HCT116 (cell line): ENCODE data around the gene CRYBG3. TPM values are rescaled to one million over a fixed set of nuclear protein-coding genes. Genes with fewer than 3 reads are reported as not detected.

ENCODE experiments used
- ATAC-seq: fragments of 200-7000 bp; cut with Tn5 transposase; 2 replicates; pipeline ENCODE4 v1.9.1; 2020; ENCODE audit warnings: mild to moderate bottlenecking, moderate library complexity
- BruUV-seq: library from RNA; stranded (reverse); fragments of 400-500 nt; replicated peaks from 2 replicates; lab custom pipeline; 2021; lab: Mats Ljungman, UMichigan
- CTCF ChIA-PET: fragments of 300-600 bp; sonication (Branson Sonifier 250); formaldehyde crosslinking; loops from one replicate; lab custom pipeline; 2021; ENCODE audit warnings: antibody characterized with exemption; lab: Charles Lee
- POLR2A ChIA-PET: fragments of 300-600, 350-600 bp; sonication (Branson Sonifier 250); formaldehyde crosslinking; loops from one replicate; lab custom pipeline; 2021; ENCODE audit warnings: antibody characterized with exemption; lab: Charles Lee
- RAD21 ChIA-PET, 2 experiments: fragments of 300-600 bp; sonication (Branson Sonifier 250); formaldehyde crosslinking; loops; one replicate each; lab custom pipeline; 2023; ENCODE audit warnings: low total read pairs in 2 of 2; ENCODE audit not compliant: uncharacterized antibody in 2 of 2, unreplicated experiment in 2 of 2, low non-redundant PET in 1 of 2; lab: Charles Lee
- DNase-seq: peaks from one replicate; pipeline ENCODE4 v3.0.0-alpha.2; 2010; ENCODE audit warnings: low read depth, low spot score
- H2AFZ ChIP-seq: fragments of 200-600 bp; shearing (Covaris generic), sonication (generic); 2 replicates; pipeline ENCODE4 v1.6.1; 2017; ENCODE audit warnings: low read depth, mixed run types, mixed read lengths, antibody characterized with exemption, low read length; ENCODE audit not compliant: poor library complexity, severe bottlenecking
- H3K27ac ChIP-seq: 2 replicates; pipeline ENCODE4 v1.5.1; 2012; ENCODE audit warnings: low read depth, low read length
- H3K27me3 ChIP-seq: fragments of 200-600 bp; sonication (generic); 2 replicates; pipeline ENCODE4 v1.6.1; 2016; ENCODE audit warnings: mixed run types, low read length, mixed read lengths; ENCODE audit not compliant: insufficient read depth
- H3K36me3 ChIP-seq, 2 experiments: fragments of 200-500 bp in 1 of 2; fragments of 200-600 bp in 1 of 2; sonication (Bioruptor generic) in 1 of 2; sonication (generic) in 1 of 2; 2 replicates each; pipeline versions ENCODE4 v1.5.1 to v1.6.1; 2014 to 2016; ENCODE audit warnings: low read length in 2 of 2, inconsistent platforms in 1 of 2, mixed read lengths in 1 of 2, mixed run types in 1 of 2; ENCODE audit not compliant: insufficient read depth in 2 of 2, control insufficient read depth in 1 of 2
- H3K4me1 ChIP-seq, 2 experiments: fragments of 200-600 bp in 1 of 2; sonication (generic) in 1 of 2; 2 replicates each; pipeline versions ENCODE4 v1.5.1 to v1.6.1; 2012 to 2017; ENCODE audit warnings: low read length in 2 of 2, inconsistent platforms in 1 of 2, mild to moderate bottlenecking in 1 of 2, mixed read lengths in 1 of 2, mixed run types in 1 of 2, moderate library complexity in 1 of 2; ENCODE audit not compliant: insufficient read depth in 2 of 2, control insufficient read depth in 1 of 2
- H3K4me2 ChIP-seq: fragments of 200-600 bp; sonication (generic); 2 replicates; pipeline ENCODE4 v1.6.1; 2017; ENCODE audit warnings: mixed run types, low read length, mixed read lengths
- H3K4me3 ChIP-seq, 2 experiments: fragments of 200-600 bp in 1 of 2; sonication (generic) in 1 of 2; replicated peaks in 1 of 2; 2 replicates each; pipeline ENCODE4 v1.5.1; 2011 to 2016; ENCODE audit warnings: low read length in 2 of 2, control low read depth in 1 of 2, low read depth in 1 of 2, mild to moderate bottlenecking in 1 of 2, mixed read lengths in 1 of 2, mixed run types in 1 of 2
- H3K79me2 ChIP-seq: fragments of 200-600 bp; sonication (generic); 2 replicates; pipeline ENCODE4 v1.6.1; 2017; ENCODE audit warnings: mild to moderate bottlenecking, mixed run types, low read length, moderate library complexity, mixed read lengths; ENCODE audit not compliant: insufficient read depth
- H3K9ac ChIP-seq: fragments of 200-600 bp; sonication (generic); 2 replicates; pipeline ENCODE4 v1.6.1; 2016; ENCODE audit warnings: low read length, mixed read lengths
- H3K9me2 ChIP-seq: fragments of 200-600 bp; sonication (generic), shearing (Covaris generic); 2 replicates; pipeline ENCODE4 v1.6.1; 2017; ENCODE audit warnings: mixed run types, mild to moderate bottlenecking, moderate library complexity; ENCODE audit not compliant: insufficient read depth
- H3K9me3 ChIP-seq, 2 experiments: fragments of 200-500 bp in 1 of 2; fragments of 200-600 bp in 1 of 2; sonication (Bioruptor generic) in 1 of 2; sonication (generic) in 1 of 2; 2 replicates each; pipeline ENCODE4 v1.6.1; 2014 to 2017; ENCODE audit warnings: low read length in 2 of 2, mixed read lengths in 2 of 2, inconsistent platforms in 1 of 2, low read depth in 1 of 2, mild to moderate bottlenecking in 1 of 2, mixed run types in 1 of 2, moderate library complexity in 1 of 2; ENCODE audit not compliant: control insufficient read depth in 1 of 2, insufficient read depth in 1 of 2
- H4K20me1 ChIP-seq: fragments of 200-600 bp; sonication (generic), shearing (Covaris generic); 2 replicates; pipeline ENCODE4 v1.6.1; 2017; ENCODE audit warnings: mixed run types, mild to moderate bottlenecking, moderate library complexity; ENCODE audit not compliant: insufficient read depth
- CBX3 ChIP-seq: IDR thresholded peaks from 2 replicates; pipeline ENCODE4 v1.6.1; 2012; ENCODE audit warnings: low read depth
- CEBPB ChIP-seq: IDR thresholded peaks from 2 replicates; pipeline ENCODE4 v1.6.1; 2012; ENCODE audit warnings: low read depth
- ELF1 ChIP-seq: IDR thresholded peaks from 2 replicates; pipeline ENCODE4 v1.6.1; 2012; ENCODE audit warnings: low read depth, borderline replicate concordance
- EZH2 ChIP-seq: fragments of 200-600 bp; sonication (generic); IDR thresholded peaks from 2 replicates; pipeline ENCODE4 v1.6.1; 2017; ENCODE audit warnings: antibody characterized with exemption, mixed run types
- FOSL1 ChIP-seq: IDR thresholded peaks from 2 replicates; pipeline ENCODE4 v1.6.1; 2012; ENCODE audit warnings: low read depth
- JUND ChIP-seq: IDR thresholded peaks from 2 replicates; pipeline ENCODE4 v1.6.1; 2012
- POLR2A ChIP-seq: IDR thresholded peaks from 2 replicates; pipeline ENCODE4 v1.7.0; 2011; ENCODE audit warnings: borderline replicate concordance; ENCODE audit not compliant: insufficient read depth, insufficient read length; ENCODE audit errors: extremely low read depth
- POLR2AphosphoS5 ChIP-seq: IDR thresholded peaks from 2 replicates; pipeline ENCODE4 v1.6.1; 2011; ENCODE audit warnings: mild to moderate bottlenecking, low read depth, low read length, moderate library complexity
- RAD21 ChIP-seq: IDR thresholded peaks from 2 replicates; pipeline ENCODE4 v1.6.1; 2012; ENCODE audit warnings: low read depth, mild to moderate bottlenecking
- SIN3A ChIP-seq: IDR thresholded peaks from 2 replicates; pipeline ENCODE4 v1.6.1; 2012; ENCODE audit warnings: low read depth
- SP1 ChIP-seq: IDR thresholded peaks from 2 replicates; pipeline ENCODE4 v1.6.1; 2012; ENCODE audit warnings: low read depth
- SRF ChIP-seq: IDR thresholded peaks from 2 replicates; pipeline ENCODE4 v1.6.1; 2012; ENCODE audit warnings: low read depth
- TCF7L2 ChIP-seq: IDR thresholded peaks from 2 replicates; pipeline ENCODE4 v1.7.0; 2011; ENCODE audit warnings: borderline replicate concordance, inconsistent platforms; ENCODE audit not compliant: insufficient read depth, insufficient read length; ENCODE audit errors: extremely low read depth
- YY1 ChIP-seq: IDR thresholded peaks from 2 replicates; pipeline ENCODE4 v1.6.1; 2011; ENCODE audit warnings: low read length, low read depth, moderate library complexity, mild to moderate bottlenecking; ENCODE audit not compliant: insufficient replicate concordance; ENCODE audit errors: extremely low read depth
- ZNF274 ChIP-seq: fragments of 200-500 bp; sonication (Bioruptor generic); IDR thresholded peaks from 2 replicates; pipeline ENCODE4 v1.6.1; 2014; ENCODE audit warnings: mild to moderate bottlenecking, low read depth, low read length, inconsistent platforms
- intact Hi-C: fragments of 100-400 bp; cut with micrococcal nuclease; formaldehyde crosslinking; loops from 2 replicates; pipeline ENCODE4 v1.10.0; 2022
- total RNA-seq: library from RNA; stranded (reverse); gene quantifications from one replicate; pipeline ENCODE4 v1.2.1, GENCODE V29; 2021; ENCODE audit not compliant: unreplicated experiment
- TF ChIP-seq, protein P1 (sequence below): IDR thresholded peaks from 2 replicates; pipeline ENCODE4 v1.6.1; 2011; ENCODE audit warnings: mild to moderate bottlenecking, low read length, moderate library complexity; ENCODE audit not compliant: insufficient replicate concordance; ENCODE audit errors: extremely low read depth
- TF ChIP-seq, protein P2 (sequence below), 3 experiments: fragments of 200-600 bp in 1 of 3; sonication (generic) in 1 of 3; IDR thresholded peaks in 2 of 3; conservative IDR thresholded peaks in 1 of 3; 2 replicates each; pipeline ENCODE4 v1.5.1; 2012 to 2017; ENCODE audit warnings: low read depth in 2 of 3, low read length in 2 of 3, antibody characterized with exemption in 1 of 3, borderline replicate concordance in 1 of 3, control low read depth in 1 of 3, mild to moderate bottlenecking in 1 of 3, mixed read lengths in 1 of 3, mixed run types in 1 of 3, moderate library complexity in 1 of 3; ENCODE audit not compliant: insufficient read depth in 1 of 3

Gene CRYBG3
- total RNA-seq, 1 experiment from 2014 or later, result 7.5 TPM

DNA sequence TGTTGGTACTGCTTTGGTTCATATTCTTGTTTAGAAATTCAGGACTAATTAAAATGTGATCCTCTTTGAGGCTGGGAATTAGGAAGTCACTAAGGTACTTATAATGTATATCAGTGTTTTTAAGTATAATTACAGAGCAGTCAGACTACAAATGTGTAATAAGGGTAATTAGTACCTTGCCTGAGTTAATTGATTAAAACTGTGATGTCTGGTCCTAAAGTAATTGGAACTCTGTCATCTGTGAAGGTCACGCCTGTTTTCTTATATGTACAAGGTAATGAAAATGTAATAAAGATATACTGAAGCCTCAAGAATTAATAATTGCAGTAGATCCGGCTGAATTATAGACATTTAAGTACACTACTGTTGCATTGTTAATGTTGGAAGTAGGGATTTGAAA lies 117.6 kb downstream of the CRYBG3 start:
- H3K79me2 ChIP-seq, result no peaks in the 10 kb centered on the region
- POLR2A ChIA-PET, result no interaction called here
- TF ChIP-seq RAD21, result no peak
- TF ChIP-seq JUND, result no peak
- no peak for TF ChIP-seq FOSL1
- TF ChIP-seq EZH2, result no peak
- TF ChIP-seq POLR2AphosphoS5, result no peak
- no peak for TF ChIP-seq SP1

DNA sequence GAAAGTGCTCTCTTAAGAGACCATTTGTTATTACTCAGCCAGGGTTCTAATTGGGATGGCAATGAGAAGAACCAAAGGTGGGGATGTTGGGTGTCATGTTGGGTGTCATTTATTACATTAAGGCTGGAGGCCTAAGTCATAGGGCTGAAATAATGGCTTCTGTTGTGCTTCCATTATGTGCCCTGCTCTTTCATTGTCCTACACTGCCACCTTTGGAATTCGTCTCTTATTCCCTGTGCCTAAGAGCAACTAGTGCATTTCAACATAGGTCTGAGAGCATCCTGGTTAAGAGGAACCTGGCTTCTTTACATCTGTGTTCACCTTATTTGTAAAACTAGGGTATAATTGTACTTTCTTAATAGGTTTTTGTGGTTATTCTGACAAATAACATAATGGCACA lies 118.2 kb downstream of the CRYBG3 start:
- Histone ChIP-seq H2AFZ (no peak overlapping the region), H3K4me2 (no peak overlapping the region)
- TF ChIP-seq POLR2A (no peak), CBX3 (no peak), POLR2AphosphoS5 (no peak), ZNF274 (no peak), TCF7L2 (no peak), SP1 (no peak), YY1 (no peak), SRF (no peak), ELF1 (no peak), CEBPB (no peak), SIN3A (no peak)
- TF ChIP-seq, protein P1, sequence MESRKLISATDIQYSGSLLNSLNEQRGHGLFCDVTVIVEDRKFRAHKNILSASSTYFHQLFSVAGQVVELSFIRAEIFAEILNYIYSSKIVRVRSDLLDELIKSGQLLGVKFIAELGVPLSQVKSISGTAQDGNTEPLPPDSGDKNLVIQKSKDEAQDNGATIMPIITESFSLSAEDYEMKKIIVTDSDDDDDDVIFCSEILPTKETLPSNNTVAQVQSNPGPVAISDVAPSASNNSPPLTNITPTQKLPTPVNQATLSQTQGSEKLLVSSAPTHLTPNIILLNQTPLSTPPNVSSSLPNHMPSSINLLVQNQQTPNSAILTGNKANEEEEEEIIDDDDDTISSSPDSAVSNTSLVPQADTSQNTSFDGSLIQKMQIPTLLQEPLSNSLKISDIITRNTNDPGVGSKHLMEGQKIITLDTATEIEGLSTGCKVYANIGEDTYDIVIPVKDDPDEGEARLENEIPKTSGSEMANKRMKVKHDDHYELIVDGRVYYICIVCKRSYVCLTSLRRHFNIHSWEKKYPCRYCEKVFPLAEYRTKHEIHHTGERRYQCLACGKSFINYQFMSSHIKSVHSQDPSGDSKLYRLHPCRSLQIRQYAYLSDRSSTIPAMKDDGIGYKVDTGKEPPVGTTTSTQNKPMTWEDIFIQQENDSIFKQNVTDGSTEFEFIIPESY, result no peak
- TF ChIP-seq, protein P2, sequence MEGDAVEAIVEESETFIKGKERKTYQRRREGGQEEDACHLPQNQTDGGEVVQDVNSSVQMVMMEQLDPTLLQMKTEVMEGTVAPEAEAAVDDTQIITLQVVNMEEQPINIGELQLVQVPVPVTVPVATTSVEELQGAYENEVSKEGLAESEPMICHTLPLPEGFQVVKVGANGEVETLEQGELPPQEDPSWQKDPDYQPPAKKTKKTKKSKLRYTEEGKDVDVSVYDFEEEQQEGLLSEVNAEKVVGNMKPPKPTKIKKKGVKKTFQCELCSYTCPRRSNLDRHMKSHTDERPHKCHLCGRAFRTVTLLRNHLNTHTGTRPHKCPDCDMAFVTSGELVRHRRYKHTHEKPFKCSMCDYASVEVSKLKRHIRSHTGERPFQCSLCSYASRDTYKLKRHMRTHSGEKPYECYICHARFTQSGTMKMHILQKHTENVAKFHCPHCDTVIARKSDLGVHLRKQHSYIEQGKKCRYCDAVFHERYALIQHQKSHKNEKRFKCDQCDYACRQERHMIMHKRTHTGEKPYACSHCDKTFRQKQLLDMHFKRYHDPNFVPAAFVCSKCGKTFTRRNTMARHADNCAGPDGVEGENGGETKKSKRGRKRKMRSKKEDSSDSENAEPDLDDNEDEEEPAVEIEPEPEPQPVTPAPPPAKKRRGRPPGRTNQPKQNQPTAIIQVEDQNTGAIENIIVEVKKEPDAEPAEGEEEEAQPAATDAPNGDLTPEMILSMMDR (IDR thresholded peaks at IDR 0.05 in 2 of 3, conservative IDR thresholded peaks at IDR 0.05 in 1 of 3; ENCODE audit: borderline replicate concordance in 1 of 3, insufficient read depth in 1 of 3, low read depth in 2 of 3, low read length in 2 of 3), result no peak; a peak in 1 of 6 replicates
- TF ChIP-seq, all 23 proteins: peak for 0
- peak; percentile 0 for DNase-seq
- H4K20me1 ChIP-seq, result no peaks in the 10 kb centered on the region
- ChIA-PET POLR2A (no interaction called here), RAD21 (no interaction called here), CTCF (no interaction called here)
- no peaks in the 10 kb centered on the region for H3K79me2 ChIP-seq
- H3K9ac ChIP-seq, result no peak overlapping the region
- no TSS peak for BruUV-seq
- no peak for ATAC-seq
- no peaks in the 10 kb centered on the region for H3K9me2 ChIP-seq
- H3K27ac ChIP-seq, result no peak overlapping the region
- no peaks in the 10 kb centered on the region for H3K9me3 ChIP-seq
- H3K27me3 ChIP-seq, result no peaks in the 10 kb centered on the region
- no peaks in the 10 kb centered on the region for H3K4me1 ChIP-seq
- intact Hi-C loops, result no loop called here
- H3K36me3 ChIP-seq, result peaks cover 21 to 30% of the 10 kb centered on the region in 2 experiments
- H3K4me3 ChIP-seq, result no peak overlapping the region

More for the DNA sequence above, 117.6 kb downstream of the CRYBG3 start:
- no peaks in the 10 kb centered on the region for H3K4me1 ChIP-seq
- ATAC-seq (no peak), DNase-seq (no peak)
- ChIA-PET RAD21 (no interaction called here), CTCF (no interaction called here)
- peaks cover 17 to 23% of the 10 kb centered on the region in 2 experiments; a peak in 3 of 4 replicates for H3K36me3 ChIP-seq
- H2AFZ ChIP-seq, result no peak overlapping the region
- no TSS peak for BruUV-seq
- H3K27ac ChIP-seq, result no peak overlapping the region
- no peaks in the 10 kb centered on the region for H3K27me3 ChIP-seq
- no peaks in the 10 kb centered on the region for H3K9me2 ChIP-seq
- no peak overlapping the region for H3K4me3 ChIP-seq
- no peaks in the 10 kb centered on the region for H4K20me1 ChIP-seq
- intact Hi-C loops, result no loop called here
- H3K9me3 ChIP-seq, result no peaks in the 10 kb centered on the region
- no peak overlapping the region for H3K4me2 ChIP-seq
- no peak overlapping the region for H3K9ac ChIP-seq
